Fibroblast of lung (primary cell): Measurements from ENCODE around the gene TRIM60.

ENCODE experiments used
- EZH2 ChIP-seq: IDR thresholded peaks from 2 replicates; pipeline ENCODE4 v1.5.1; 2012; ENCODE audit warnings: low read length, control low read depth, mild to moderate bottlenecking; ENCODE audit errors: missing control alignments
- TF ChIP-seq, protein P1 (sequence below), 2 donors: IDR thresholded peaks in 1 of 2; conservative IDR thresholded peaks in 1 of 2; 1 replicate in 1 of 2; 2 replicates in 1 of 2; pipeline ENCODE4 v1.5.1; 2011 to 2012; ENCODE audit warnings: low read length in 2 of 2, control low read depth in 1 of 2, inconsistent platforms in 1 of 2, low read depth in 1 of 2, mild to moderate bottlenecking in 1 of 2

DNA sequence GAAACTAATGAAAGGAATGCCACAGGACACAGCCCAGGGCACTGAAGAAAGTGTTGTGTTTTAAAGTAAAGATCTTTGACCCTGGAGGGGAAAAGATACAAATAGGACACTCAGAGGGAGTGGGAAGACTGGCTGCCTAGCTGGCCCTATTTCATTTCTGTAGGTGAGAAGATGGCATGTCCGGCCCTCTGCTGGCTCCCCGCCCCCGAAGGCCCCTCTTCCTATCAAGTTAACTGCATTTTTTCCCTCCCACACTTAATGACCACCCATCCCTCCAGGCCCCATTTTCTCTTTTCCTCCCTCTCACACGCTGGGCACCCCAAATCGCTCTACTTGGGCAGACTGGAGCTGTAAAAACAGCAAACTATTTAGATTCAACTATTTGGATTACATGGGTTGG, 16.4 kb downstream of the TRIM60 start:
- TF ChIP-seq, protein P1, sequence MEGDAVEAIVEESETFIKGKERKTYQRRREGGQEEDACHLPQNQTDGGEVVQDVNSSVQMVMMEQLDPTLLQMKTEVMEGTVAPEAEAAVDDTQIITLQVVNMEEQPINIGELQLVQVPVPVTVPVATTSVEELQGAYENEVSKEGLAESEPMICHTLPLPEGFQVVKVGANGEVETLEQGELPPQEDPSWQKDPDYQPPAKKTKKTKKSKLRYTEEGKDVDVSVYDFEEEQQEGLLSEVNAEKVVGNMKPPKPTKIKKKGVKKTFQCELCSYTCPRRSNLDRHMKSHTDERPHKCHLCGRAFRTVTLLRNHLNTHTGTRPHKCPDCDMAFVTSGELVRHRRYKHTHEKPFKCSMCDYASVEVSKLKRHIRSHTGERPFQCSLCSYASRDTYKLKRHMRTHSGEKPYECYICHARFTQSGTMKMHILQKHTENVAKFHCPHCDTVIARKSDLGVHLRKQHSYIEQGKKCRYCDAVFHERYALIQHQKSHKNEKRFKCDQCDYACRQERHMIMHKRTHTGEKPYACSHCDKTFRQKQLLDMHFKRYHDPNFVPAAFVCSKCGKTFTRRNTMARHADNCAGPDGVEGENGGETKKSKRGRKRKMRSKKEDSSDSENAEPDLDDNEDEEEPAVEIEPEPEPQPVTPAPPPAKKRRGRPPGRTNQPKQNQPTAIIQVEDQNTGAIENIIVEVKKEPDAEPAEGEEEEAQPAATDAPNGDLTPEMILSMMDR (conservative IDR thresholded peaks at IDR 0.05 in 1 of 2, IDR thresholded peaks at IDR 0.05 in 1 of 2; ENCODE audit: low read depth in 1 of 2, low read length in 2 of 2), result no peak
- TF ChIP-seq EZH2, result no peak
